GM19395 (cell line): ENCODE data around the gene BCAS3.
"Not testable (repeated sequence)": the region's sequence is repeated elsewhere in the genome, so short reads cannot be mapped to it uniquely, and the experiment has no call there.

Experiments used
- ATAC-seq: cut with Tn5 transposase; IDR thresholded peaks from one replicate; pipeline ENCODE4 v1.9.1; 2021; ENCODE audit warnings: mild to moderate bottlenecking, moderate library complexity; ENCODE audit not compliant: unreplicated experiment

The BCAS3 gene

GRCh38 chr17:61352408-61352770 lies 674.7 kb downstream of the BCAS3 start:
- no peak for ATAC-seq

DNA sequence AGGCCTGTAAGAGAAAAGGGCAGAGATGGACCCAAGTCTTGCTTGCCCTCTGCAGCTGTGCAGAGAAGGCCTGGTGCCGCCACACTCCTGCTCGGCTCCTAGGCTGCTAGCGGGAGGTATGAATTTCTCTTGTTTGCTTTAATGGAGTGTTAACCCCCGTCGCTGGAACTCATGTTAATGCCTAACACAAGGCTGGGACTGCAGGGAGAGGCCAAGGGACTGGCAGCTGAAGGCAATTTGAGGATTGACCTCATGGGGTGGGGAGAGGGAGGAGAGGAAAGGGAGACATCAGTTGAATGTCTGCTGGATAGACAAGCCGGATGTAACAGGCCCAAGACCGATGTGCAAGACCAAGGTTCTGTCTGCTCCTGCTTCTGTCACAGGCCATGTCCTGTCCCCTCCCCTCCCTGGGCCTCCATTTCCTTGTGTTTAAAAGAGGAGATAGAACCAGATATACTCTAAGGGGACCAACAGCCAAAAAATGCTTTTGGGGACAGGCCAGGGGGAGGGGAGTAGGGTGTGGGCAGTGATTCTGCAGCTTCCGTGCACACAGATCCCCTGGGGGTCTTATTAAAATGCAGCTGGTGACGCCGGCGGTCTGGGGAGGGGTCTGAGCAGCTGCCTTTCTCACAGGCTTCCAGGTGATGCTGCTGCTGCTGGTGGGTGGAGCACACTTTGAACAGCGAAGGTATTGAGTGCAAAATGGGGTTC lies 675.3 kb downstream of the BCAS3 start:
- no peak for ATAC-seq

DNA sequence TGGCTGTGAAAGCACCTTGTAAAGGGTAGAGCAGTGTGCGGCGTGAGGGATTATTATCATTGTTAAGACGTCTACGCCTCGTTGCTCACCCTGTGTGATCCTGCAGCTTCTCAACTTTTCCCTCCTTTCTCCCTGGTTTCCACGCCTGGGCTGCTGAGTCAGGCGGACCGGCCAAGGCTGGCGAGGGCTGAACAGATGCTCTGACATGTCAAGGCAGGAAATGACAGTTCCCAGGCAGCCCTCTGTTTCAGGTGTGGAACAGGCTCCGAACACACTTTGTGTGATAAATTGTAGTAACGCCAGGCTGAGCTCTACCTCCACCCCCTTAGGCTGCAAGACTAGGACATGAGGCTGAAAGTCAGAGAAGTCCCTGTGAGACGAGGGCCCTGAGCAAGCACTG lies 676.0 kb downstream of the BCAS3 start:
- ATAC-seq: no peak

DNA sequence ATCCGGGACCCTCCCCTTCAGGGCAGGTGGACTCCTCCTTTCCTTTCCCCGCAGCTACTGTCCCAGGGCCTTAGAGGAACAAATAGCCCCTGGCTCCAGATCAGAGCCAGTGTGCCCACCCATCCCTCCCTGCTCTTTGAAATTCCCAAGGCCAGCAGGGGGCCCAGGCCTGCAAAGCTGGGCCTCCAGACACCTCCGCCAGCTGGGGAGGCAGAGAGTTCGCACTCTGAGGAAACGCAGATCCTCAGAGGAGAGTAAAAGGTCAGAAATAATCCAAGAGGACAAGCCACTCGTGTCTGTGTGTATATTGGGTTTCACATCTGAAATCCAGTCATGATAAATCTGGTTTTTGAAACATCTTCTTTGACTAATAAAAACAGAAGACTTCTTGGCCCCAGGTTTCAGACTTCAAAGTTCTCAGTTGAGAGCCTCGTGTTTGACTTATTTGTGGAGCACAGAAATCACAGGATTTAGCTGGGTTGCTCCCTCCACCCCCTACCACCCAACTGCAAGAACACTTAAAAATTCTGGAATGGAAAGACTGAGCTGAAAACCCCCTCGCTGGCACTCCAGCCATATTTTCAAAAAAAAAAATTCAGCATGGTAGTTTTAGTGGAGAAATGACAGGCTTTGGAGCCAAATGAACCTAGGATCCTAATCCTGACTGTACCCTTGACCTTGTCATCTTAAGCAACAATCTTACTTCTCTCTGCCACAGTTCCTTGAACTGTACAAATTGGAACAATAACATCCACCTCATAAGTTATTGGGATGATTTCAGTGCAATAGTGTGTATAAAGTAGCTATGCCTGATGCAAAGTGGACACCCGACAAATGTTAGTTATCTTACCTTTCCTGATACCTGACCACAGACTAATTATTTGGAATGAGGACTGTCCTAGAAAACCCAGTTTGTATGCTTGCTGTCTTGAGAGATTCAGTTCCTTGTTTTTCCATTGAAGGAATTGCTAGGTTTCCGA lies 677.5 kb downstream of the BCAS3 start:
- ATAC-seq: no peak

DNA sequence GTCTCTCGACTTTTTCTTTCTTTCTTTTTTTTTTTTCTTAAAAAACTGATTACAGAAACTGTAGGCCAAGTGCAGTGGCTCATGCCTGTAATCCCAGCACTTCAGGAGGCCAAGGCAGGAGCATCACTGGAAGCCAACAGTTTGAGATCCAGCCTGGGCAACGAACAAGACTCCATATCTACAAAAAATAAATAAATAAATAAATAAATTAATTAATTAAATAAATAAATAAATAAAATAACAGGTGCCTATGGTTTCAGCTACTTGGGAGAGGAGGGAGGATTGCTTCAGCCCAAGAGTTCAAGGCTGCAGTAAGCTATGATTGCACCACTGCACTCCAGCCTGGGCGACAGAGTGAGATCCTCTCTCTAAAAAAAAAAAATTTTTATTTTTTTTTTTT lies 679.4 kb downstream of the BCAS3 start:
- ATAC-seq: not testable (repeated sequence)

DNA sequence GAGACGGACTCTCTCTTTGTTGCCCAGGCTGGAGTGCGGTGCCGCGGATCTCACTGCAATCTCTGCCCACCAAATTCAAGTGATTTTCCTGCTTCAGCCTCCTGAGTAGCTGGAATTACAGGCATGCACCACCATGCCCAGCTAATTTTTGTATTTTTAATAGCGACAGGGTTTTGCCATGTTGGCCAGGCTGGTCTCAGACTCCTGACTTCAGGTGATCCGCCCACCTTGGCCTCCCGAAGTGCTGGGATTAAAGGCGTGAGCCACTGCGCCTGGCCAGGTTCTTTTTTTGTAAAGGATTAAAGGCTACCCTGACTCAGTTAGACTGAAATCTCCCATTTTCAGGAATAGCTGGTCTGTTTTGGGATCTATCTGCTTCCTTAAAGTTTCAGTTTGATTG lies 681.9 kb downstream of the BCAS3 start:
- not testable (repeated sequence) for ATAC-seq

DNA sequence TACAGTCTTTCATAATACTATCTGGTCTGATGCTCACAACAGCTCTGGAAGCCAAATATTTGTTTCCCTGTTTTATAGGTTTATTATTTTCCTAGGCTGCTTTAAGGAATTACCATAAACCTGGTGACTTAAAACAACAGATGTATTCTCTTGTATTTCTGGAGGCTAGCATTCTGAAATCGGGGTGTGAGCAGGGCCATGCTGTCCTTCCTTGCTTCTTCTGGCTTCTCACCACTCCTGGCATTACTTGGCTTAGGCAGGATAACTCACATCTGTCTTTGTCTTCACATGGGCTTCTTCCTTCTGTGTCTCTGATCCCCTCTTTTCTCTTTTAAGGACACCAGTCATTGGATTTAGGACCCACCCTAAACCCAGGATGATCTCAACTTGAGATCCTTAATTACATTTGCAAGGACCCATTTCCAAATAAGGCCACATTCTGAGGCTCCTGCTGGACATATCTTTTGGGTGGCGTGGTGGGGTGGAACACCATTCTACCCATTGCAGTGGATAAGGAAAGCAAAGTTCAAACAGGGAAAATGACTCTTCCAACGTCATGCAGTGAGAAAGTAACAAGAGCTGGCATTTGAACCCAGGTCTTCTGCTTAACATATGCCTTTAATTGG lies 682.8 kb downstream of the BCAS3 start:
- no peak for ATAC-seq

DNA sequence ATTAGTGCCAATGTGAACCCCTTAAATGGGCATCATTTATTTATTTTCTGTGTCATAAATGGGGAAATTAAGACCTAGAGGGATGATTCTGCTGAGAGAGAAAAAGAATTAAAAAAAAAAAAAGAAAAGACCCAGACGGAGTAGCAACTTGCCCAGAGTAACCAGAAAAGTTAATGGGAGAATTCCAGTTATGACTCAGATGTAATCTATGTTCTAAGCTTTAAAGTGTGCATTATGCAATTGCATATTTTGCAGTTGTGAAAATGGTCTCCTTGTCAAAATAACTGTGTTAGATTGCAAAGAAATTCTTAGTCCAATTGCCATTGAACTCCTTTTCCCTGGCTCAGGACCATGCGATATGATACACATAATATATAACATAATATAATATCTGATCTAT lies 683.4 kb downstream of the BCAS3 start:
- no peak for ATAC-seq

- ATAC-seq: no peak
Measured at GRCh38 chr17:61362396-61362795, 684.7 kb downstream of the BCAS3 start.

GRCh38 chr17:61362852-61363600 lies 685.4 kb downstream of the BCAS3 start:
- no peak for ATAC-seq

DNA sequence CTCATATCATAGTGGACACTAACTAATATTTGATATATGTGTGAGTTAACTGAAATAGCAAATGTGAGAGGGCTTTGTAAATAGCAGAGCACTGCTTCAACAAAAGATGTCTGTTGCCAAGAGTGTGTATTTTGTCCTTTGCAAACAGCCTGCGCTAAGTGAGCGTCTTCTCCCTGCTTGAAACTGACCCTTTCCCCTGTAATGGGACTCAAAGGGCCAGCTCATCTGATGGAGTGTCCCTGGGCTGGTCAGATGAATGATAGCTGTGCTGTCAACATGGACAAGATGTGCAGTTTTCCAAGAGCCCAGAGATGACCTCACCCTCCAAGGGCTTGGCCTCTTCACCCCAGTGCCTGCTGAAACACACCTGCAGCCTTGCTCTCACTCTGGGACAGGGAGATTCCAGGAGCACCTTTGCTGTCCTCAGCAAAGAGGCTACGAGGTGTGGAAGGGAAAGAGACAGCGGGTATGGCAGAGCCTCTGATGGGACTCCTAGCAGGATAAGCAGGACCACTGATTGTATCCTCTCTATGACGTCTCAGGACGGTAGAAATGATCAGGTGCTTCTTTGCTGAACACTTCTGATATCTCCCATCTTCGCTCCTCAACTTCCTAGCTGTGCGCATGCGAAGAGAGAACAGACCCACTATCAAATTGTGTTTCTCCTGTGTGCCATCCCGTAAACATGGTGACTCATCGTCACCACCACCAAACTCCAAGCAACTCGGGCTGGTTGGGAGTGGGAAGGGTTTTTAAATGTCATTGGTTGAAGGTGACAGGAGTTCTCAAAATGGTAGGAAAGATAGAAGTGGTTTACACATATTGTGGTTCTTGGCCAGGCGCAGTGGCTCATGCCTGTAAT lies 686.2 kb downstream of the BCAS3 start:
- ATAC-seq: no peak

GRCh38 chr17:61364463-61364846 lies 686.8 kb downstream of the BCAS3 start:
- no peak for ATAC-seq

DNA sequence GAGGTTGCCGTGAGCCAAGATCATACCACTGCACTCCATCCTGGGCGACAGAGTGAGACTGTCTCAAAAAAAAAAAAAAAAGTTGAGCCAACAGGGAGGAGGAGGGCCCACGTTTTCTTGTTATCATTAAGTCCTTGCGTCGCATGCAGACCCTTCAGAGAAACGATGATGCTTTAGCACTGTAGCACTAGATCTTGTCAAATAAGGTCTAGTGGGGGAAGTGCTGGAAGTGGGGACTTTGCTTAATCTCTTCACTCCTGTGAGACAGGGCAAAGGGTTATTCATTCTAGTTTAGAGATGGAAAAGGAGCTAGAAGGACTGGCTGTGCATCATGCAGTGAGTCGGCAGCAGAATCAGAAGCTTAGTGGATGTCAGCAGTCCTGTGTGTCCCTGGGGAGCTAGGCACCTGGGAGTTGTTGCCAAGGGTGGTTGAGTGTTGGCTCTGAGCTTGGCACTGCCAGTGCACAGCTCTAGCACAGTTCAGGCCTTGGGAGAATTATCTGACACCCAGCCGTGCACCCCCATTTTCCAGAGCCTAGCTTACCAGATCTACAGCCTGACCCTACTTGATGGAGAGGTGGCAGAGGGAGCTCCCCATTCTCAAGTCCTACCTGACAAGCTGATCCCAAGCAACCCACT lies 688.5 kb downstream of the BCAS3 start:
- ATAC-seq: no peak

DNA sequence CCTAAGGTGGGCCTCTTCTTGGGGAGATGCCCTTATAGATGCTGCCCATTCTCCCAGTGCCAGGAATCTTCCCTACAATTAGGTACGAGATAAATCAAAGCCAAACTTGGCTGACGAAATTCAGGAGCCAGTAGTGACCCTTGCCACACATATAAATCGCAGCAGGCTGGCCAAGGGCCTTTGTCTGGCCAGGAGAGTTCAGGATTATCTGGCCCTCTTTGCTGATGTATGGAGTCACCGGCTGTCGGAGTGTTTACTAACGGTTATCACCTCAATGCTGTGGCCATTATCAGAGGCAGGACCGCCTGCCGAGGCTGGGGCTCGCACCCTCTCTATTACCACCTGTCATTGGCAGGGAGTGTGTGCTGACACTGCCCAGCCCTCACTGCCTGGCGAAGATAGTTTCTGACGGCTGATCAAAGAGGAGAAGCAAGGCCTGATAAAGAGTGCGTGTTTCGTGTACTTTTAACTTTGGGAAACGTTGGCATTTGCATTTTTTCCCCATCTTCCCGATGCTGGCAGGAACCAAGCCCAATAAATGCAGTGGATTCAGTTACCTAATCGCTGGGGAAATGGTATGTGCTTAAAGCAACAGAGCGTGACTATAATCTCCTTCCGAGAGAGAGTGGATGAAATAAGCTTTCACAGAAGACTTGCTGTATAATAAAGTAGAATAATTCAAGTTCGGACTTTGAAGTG lies 689.2 kb downstream of the BCAS3 start:
- no peak for ATAC-seq

DNA sequence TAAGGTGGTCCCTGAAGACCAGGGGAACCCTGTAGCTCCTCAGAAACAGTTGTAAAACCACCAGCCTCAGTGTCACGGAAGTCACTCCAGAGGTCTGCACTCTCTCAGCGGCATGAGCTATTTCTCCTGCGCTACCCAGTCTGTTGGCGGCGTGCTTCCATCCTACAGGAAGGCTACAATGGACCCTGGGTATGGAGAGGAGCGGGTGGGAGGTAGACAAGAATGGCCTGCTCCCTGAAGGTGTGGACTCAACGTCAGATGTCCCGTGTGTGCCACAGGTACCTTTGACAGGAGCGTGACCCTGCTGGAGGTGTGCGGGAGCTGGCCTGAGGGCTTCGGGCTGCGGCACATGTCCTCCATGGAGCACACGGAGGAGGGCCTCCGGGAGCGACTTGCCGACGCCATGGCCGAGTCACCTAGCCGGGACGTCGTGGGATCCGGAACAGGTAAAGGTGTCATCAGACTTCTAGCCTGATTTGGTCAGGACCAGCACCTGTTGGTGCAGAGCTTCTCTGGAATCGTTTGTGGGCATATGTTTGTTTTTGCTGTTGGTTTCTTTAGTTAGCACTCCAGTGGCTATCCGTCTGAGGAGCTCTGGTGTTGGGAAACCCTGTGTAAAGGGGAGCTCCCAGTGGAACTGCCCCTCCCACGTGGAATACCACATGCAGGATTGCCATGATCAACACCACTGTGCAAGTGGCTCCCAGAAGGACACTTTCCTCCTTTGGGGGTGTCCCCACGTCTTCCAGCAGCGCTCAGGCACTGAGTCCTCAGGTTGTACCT lies 690.6 kb downstream of the BCAS3 start:
- ATAC-seq: no peak

GRCh38 chr17:61368832-61369450 lies 691.3 kb downstream of the BCAS3 start:
- ATAC-seq: no peak

- ATAC-seq: no peak
Measured at GRCh38 chr17:61369751-61370150, 692.1 kb downstream of the BCAS3 start.

DNA sequence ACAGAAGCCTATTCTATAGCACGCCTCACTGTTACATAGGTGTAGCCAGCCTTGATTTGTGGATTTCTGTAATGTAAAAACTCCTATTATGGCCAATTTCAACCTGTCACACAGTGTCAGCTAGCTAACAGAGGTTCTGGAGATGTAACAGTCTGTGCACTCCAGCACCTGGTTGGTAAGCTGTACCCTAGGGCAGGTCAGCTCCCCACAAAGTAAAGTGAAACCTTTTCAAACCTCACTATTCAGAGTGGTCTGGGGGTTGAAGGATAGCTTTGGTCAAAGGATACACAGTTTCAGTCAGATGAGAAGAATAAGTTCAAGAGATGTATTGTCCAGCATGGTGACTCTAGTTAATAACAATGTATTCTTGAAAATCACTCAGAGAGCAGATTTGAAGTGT lies 693.5 kb downstream of the BCAS3 start:
- ATAC-seq: no peak
